Measurements from ENCODE around the gene DUSP6.
A peak's percentile ranks its signal among the peaks of the same experiment; 100 is the strongest.
"Not testable (repeated sequence)": the region's sequence is repeated elsewhere in the genome, so short reads cannot be mapped to it uniquely, and the experiment has no call there.

DUSP6 gene

DNA sequence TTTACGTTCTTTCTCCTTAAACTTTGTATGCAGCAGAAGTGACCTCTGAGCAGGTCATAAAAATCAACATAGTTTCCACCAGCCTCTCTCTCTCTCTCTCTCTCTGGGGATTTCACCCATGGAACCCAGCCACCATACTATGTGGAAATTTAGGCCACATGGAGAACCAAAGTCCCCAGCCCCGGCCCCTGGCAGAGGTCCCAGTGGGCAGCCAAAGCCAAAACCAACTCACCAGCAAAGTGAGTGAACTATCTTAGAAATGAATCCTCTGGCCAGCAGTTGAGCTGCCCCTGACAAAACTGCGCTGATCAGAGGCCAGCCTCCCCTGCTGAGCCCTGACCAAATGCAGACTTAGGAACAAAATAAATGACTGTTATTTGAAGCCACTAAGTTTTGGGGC is 9.2 kb downstream of the DUSP6 start:
- H3K4me3 ChIP-seq (ENCODE audit: low read length), result no peak overlapping the region
- TF ChIP-seq, protein P1, sequence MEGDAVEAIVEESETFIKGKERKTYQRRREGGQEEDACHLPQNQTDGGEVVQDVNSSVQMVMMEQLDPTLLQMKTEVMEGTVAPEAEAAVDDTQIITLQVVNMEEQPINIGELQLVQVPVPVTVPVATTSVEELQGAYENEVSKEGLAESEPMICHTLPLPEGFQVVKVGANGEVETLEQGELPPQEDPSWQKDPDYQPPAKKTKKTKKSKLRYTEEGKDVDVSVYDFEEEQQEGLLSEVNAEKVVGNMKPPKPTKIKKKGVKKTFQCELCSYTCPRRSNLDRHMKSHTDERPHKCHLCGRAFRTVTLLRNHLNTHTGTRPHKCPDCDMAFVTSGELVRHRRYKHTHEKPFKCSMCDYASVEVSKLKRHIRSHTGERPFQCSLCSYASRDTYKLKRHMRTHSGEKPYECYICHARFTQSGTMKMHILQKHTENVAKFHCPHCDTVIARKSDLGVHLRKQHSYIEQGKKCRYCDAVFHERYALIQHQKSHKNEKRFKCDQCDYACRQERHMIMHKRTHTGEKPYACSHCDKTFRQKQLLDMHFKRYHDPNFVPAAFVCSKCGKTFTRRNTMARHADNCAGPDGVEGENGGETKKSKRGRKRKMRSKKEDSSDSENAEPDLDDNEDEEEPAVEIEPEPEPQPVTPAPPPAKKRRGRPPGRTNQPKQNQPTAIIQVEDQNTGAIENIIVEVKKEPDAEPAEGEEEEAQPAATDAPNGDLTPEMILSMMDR (conservative IDR thresholded peaks at IDR 0.05; ENCODE audit: low read length), result no peak
- peak; percentile 61 for DNase-seq (ENCODE audit: low read depth)

DNA sequence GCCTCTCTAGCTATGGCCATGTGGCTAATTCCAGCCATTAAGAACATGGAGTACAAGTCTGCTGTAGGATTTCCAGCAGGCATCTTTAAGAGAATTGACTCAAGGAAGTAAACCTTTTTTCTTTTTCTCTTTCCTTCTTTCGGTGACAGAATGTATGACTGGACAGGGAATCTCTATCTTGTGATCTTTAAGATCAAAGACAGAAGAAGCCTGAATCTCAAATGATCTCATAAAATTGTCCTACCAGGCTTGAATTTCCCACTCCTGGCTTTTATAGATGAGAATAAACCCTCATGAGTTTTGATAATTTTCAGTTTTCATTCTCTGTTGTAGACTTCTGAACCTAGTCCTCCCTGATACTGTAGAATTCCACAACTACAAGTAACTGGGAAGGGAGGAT is 11.4 kb downstream of the DUSP6 start:
- TF ChIP-seq, protein P1 (conservative IDR thresholded peaks at IDR 0.05; ENCODE audit: low read length), result no peak
- H3K4me3 ChIP-seq (ENCODE audit: low read length), result no peak overlapping the region
- no peak for DNase-seq (ENCODE audit: low read depth)

DNA sequence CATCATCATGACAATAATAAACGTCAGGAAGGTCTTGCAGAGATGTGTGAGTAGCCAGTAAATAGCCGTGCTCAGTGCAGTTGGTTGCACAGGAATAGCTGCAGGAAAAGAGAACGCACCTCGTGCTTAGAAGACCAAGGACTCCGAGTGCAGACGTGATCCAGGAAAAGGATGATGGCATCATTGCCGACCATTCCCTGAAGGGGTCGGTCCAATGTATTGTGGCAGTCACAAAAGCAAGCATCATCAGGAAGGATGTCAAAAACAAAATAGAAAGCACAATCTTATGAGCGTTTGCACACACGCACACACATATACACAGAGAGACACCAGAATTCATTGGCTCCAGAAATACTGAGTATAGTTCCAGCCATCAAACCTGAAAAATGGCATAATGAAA is 12.8 kb downstream of the DUSP6 start:
- DNase-seq (ENCODE audit: low read depth), result no peak

DNA sequence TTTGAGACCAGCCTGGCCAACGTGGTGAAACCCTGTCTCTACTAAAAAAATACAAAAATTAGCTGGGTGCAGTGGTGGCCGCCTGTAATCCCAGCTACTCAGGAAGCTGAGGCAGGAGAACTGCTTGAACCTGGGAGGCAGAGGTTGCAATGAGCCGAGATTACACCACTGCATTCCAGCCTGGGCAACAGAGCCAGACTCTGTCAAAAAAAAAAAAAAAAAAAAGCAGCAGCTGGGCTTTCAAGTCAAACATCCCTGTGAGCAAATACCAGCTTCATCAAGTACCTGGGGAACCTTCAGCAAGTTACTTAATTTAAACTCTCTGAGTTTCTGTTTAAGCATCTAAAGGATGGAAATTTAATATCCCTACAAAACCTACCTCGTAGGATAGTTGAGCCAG is 15.2 kb downstream of the DUSP6 start:
- H3K4me3 ChIP-seq (ENCODE audit: low read length); DNase-seq (ENCODE audit: low read depth): not testable (repeated sequence)

More for the DNA sequence above, 12.8 kb downstream of the DUSP6 start:
- no peak overlapping the region for H3K4me3 ChIP-seq (ENCODE audit: low read length)
- TF ChIP-seq, protein P1 (conservative IDR thresholded peaks at IDR 0.05; ENCODE audit: low read length), result no peak

DNA sequence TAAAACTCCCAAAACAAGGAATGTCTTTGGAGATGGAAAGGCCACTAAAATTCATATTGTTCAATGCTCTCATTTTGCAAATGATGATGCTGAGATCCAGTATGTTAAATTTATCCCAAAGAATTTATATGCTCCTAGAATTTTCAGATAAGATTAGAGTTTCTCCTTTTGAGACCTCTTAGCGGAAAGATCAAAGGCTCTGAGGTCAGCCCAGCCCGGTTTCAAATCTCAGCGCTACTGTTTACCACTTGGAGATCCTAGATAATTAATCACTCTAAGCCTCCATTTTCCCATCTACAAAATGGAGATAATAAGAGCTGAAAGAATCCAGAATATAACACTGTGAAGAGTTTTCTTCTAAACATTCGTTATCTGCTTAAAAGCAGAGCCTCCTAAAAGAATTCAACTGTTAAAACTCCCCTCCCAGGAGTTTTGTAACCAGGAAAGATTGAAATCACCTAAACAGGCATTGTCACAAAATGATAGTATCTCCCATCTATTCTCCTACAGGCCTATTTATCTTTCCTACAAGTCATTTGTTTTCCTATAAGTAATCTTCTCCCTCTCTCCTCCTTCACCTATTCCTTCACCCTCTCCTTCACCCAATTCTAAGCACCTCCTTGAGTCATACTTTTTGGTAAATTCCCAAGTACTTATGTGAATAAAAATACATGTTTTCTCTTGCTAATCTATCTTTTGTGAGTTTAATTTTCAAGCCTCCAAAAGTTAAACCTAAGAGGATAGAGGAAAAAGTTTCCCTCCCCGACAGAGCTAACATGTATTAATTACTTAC is 16.7 kb downstream of the DUSP6 start:
- no peak for DNase-seq (ENCODE audit: low read depth)
- TF ChIP-seq, protein P1 (conservative IDR thresholded peaks at IDR 0.05; ENCODE audit: low read length), result no peak
- H3K4me3 ChIP-seq (ENCODE audit: low read length), result no peak overlapping the region

DNA sequence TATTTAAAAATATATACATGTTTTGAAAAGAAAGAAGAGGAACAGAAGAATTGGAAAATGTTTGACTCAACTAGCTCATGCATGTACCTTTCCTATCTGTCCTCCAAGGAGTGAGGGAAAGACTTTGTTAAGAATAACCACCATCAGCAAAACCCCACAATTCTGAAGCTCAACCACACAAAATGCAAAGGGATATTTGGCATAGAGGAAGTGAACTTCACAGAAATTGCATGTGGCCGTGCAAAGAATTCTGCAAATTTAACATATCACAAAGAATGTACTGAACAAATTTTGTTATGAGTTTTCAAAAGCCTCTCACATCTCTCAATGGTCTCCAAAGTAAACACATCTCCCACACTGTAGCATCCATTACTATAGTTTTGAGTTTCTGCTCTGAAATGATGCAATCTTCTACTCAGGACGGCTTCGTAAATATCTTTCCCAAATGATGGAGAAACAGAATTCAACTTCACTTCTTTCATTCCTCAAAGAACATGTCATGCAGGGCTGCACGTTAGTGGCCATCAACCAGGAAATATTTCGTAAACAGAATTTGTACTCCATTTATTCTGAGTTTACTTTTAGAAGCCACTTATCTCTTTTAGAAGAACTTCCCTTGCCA is 17.6 kb downstream of the DUSP6 start:
- TF ChIP-seq, protein P1 (conservative IDR thresholded peaks at IDR 0.05; ENCODE audit: low read length), result no peak
- no peak overlapping the region for H3K4me3 ChIP-seq (ENCODE audit: low read length)
- DNase-seq (ENCODE audit: low read depth), result peak; percentile 22

DNA sequence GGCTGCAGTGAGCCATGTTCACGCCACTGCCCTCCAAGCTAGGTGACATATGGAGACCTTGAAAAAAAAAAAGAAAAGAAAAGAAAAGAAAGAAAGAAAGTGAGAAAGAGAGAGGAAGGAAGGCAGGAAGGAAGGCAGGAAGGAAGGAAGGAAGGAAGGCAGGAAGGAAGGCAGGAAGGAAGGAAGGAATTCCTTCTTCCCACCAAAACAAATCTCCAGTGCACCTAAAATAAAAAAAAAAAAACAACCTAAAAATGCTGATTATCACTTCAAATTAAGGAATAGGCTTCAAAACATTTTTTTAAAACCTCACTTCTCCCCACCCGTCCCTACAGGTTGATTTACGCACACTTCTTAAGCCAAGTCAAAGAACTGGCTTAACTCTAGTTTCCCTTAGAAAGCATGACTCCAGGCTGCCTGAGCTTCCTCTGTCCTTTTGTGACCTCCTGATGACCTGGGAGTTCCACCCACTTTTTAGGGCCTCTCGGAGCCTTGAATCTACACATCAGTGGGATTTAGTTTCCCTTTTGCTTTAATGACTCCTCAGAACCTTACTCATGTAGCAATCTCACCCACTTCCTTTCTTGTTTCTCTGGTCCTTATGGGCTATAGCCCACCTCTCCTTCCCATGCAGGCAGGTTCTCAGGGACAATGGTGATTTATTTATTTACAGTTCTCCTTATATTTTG is 18.6 kb downstream of the DUSP6 start:
- no peak for DNase-seq (ENCODE audit: low read depth)

More for the DNA sequence above, 18.6 kb downstream of the DUSP6 start:
- TF ChIP-seq, protein P1 (conservative IDR thresholded peaks at IDR 0.05; ENCODE audit: low read length), result no peak
- H3K4me3 ChIP-seq (ENCODE audit: low read length), result no peak overlapping the region

Data from AG10803 (cell line).